KG1 (cell line): ENCODE measurements around the gene FBXO47.
"Not testable (repeated sequence)": the region's sequence is repeated elsewhere in the genome, so short reads cannot be mapped to it uniquely, and the experiment has no call there.

Source experiments
- DNase-seq: peaks from one replicate; lab custom pipeline; 2025; lab: John Stamatoyannopoulos, UW

The FBXO47 gene

GRCh38 chr17:38921756-38922411 lies 45.3 kb downstream of the FBXO47 start:
- DNase-seq, result no peak

GRCh38 chr17:38920374-38921291 lies 46.6 kb downstream of the FBXO47 start:
- no peak for DNase-seq

- DNase-seq, result no peak
Observed at GRCh38 chr17:38919316-38920078, 47.7 kb downstream of the FBXO47 start.

- no peak for DNase-seq
Observed at GRCh38 chr17:38918916-38919315, 48.3 kb downstream of the FBXO47 start.

GRCh38 chr17:38918129-38918913 lies 48.9 kb downstream of the FBXO47 start:
- no peak for DNase-seq

GRCh38 chr17:38917259-38917658 lies 49.9 kb downstream of the FBXO47 start:
- no peak for DNase-seq

- no peak for DNase-seq
Observed at GRCh38 chr17:38916771-38917170, 50.4 kb downstream of the FBXO47 start.

- DNase-seq, result no peak
Observed at GRCh38 chr17:38915639-38915995, 51.6 kb downstream of the FBXO47 start.

GRCh38 chr17:38914741-38915638 lies 52.2 kb downstream of the FBXO47 start:
- no peak for DNase-seq

GRCh38 chr17:38912221-38912813 lies 54.9 kb downstream of the FBXO47 start:
- DNase-seq, result no peak

GRCh38 chr17:38911731-38912081 lies 55.5 kb downstream of the FBXO47 start:
- not testable (repeated sequence) for DNase-seq

- DNase-seq, result no peak
Observed at GRCh38 chr17:38911081-38911730, 56.0 kb downstream of the FBXO47 start.

- no peak for DNase-seq
Observed at GRCh38 chr17:38910325-38910724, 56.9 kb downstream of the FBXO47 start.

- DNase-seq, result no peak
Observed at GRCh38 chr17:38908676-38909181, 58.5 kb downstream of the FBXO47 start.

- no peak for DNase-seq
Observed at GRCh38 chr17:38907930-38908675, 59.1 kb downstream of the FBXO47 start.

GRCh38 chr17:38906460-38907228 lies 60.6 kb downstream of the FBXO47 start:
- no peak for DNase-seq

- DNase-seq, result no peak
Observed at GRCh38 chr17:38905375-38905774, 61.8 kb downstream of the FBXO47 start.

- DNase-seq, result no peak
Observed at GRCh38 chr17:38904892-38905291, 62.3 kb downstream of the FBXO47 start.
